Ascending aorta (tissue), 2 donors: ENCODE results near the gene MAGOH. TPM values are rescaled to one million over a fixed set of nuclear protein-coding genes. Genes with fewer than 3 reads are reported as not detected.

Experiments used
- DNase-seq, 2 donors: peaks; one replicate each; pipeline ENCODE4 v3.0.0-alpha.2; 2019; ENCODE audit warnings: low spot score in 2 of 2
- H3K27ac ChIP-seq, 2 donors: fragments of 200-600 bp; sonication (generic); one replicate each; pipeline ENCODE4 v1.5.1; 2016 to 2017; ENCODE audit warnings: mild to moderate bottlenecking in 1 of 2
- H3K27me3 ChIP-seq: fragments of 200-600 bp; sonication (generic); one replicate; pipeline ENCODE4 v1.5.1; 2017
- H3K36me3 ChIP-seq, 2 donors: fragments of 200-600 bp; sonication (generic); one replicate each; pipeline ENCODE4 v1.5.1; 2016
- H3K4me1 ChIP-seq, 2 donors: fragments of 200-600 bp; sonication (generic); one replicate each; pipeline ENCODE4 v1.5.1; 2016 to 2017; ENCODE audit warnings: mild to moderate bottlenecking in 1 of 2
- H3K4me3 ChIP-seq, 2 donors: fragments of 200-600 bp; sonication (generic); one replicate each; pipeline ENCODE4 v1.5.1; 2016 to 2017; ENCODE audit warnings: mild to moderate bottlenecking in 1 of 2
- H3K9me3 ChIP-seq, 2 donors: fragments of 200-600 bp; sonication (generic); one replicate each; pipeline ENCODE4 v1.5.1; 2016
- CTCF ChIP-seq, 3 experiments: fragments of 200-600 bp in 2 of 3; fragments of 450-650 bp in 1 of 3; sonication (generic) in 2 of 3; IDR thresholded peaks; one replicate each; pipeline ENCODE4 v1.5.1; 2016 to 2019; ENCODE audit warnings: antibody characterized with exemption in 3 of 3, mild to moderate bottlenecking in 1 of 3, moderate library complexity in 1 of 3
- intact Hi-C: fragments of 100-400 bp; cut with DNase I; formaldehyde crosslinking; loops from one replicate; pipeline ENCODE4 v1.15.1; 2023
- total RNA-seq: library from RNA; depleted of rRNA; stranded (reverse); fragments of >200 nt; gene quantifications from one replicate; pipeline ENCODE4 v1.1.0, GENCODE V29; 2016

MAGOH gene
- total RNA-seq, 1 donor from 2014 or later = 10.9 TPM

- DNase-seq = peak in 1 of 2 donors; percentile 16
- TF ChIP-seq CTCF (IDR thresholded peaks at IDR 0.05) = no peak
- Histone ChIP-seq H3K9me3 (no peaks in the 10 kb centered on the region), H3K27ac (peak overlapping the region; percentile 99 to 100), H3K27me3 (no peaks in the 10 kb centered on the region), H3K36me3 (peaks cover 11 to 25% of the 10 kb centered on the region in 2 donors), H3K4me1 (peaks cover 0 to 18% of the 10 kb centered on the region in 2 donors), H3K4me3 (peak overlapping the region; percentile 89 to 100)
- intact Hi-C loops = loop anchor here (5.0 to 10.0 kb wide), 3 partner anchors 271 to 833 kb away; partner anchors contain the start of genes CC2D1B and SCP2
These were observed 40.1 kb downstream of the MAGOH start for GRCh38 chr1:53198241-53198651.

DNA sequence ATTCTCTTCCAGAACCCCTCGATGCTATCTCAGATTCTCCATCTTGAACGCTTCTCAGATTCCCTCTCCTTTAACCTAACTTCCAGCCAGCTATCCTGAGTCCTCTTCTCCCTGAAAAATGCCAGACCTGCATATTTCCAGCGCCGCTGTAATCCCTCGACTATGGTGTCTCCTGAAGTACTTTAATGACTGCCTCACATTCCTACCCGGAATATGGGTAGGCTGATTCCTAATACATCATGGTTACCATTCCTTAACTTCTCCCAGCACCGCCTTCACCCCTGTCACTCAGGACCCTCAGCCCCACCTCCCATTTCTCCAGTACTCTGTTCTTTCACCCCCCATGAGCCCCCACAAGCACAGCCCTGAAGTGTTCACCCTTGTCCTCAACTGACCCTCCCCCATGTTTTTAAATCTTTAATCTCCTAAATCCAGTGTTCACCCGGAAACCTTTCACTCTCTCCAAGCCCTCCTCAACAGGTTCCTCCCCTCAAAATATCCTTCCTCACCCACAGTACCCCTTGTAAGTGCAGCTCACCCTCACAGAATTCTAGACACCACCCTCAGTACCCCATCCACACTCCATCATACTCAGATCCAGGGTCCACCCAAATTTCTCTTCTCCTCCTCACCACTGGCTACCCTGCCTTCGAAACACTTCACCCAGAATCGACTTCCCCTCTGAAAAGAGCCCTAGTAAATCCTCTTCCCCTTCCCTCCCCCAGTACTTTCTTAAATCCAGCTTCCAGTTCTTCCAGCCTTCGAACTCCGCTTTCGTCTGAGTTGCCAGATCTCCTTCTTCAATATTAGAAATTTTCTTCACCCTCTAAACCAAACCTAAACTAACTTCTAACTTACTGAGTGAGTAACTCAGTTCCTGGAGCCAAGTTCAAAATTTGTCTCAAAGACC is 40.8 kb downstream of the MAGOH start:
- intact Hi-C loops = loop anchor here (1.0 to 10.0 kb wide), 5 partner anchors 41 to 833 kb away; partner anchors contain the start of genes CC2D1B, MAGOH and SCP2
- Histone ChIP-seq H3K27me3 (no peaks in the 10 kb centered on the region), H3K4me1 (peaks cover 0 to 18% of the 10 kb centered on the region in 2 donors), H3K27ac (peak overlapping the region; percentile 99 to 100), H3K4me3 (peak overlapping the region; percentile 89 to 100), H3K9me3 (no peaks in the 10 kb centered on the region), H3K36me3 (peaks cover 5 to 18% of the 10 kb centered on the region in 2 donors)
- no peak for TF ChIP-seq CTCF (IDR thresholded peaks at IDR 0.05)
- no peak for DNase-seq

DNA sequence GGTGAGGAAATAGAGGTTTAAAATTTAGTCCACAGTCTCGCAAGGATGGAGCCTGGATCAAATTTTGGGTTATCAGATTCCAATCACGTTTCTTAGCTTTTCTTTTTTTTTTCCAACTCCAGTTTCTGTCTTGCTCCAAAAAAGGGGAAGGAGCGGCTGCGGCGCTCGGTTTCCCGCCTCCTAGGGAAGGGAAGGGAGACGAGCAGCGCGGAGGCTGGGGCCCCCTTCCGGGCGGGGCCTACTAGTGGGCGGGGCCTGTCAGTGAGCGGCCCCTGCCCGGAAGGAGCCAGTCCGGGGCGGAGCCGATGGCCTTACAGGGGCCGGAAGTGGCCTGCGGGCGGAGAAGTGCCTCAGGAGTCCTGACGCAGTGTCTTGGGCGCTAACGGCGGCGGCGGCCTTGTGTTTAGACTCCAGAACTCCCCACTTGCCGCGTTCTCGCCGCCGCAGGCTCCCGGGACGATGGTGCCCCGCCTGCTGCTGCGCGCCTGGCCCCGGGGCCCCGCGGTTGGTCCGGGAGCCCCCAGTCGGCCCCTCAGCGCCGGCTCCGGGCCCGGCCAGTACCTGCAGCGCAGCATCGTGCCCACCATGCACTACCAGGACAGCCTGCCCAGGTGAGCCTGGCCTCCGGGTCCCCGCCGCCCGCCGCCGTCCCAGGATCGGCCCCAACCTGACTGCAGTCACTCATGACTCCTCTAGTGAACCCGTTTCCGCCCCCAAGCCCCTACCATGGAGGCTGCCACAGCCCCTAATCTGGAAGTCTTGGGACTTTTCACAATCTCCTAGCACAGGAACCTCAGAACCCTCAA is 41.6 kb downstream of the MAGOH start, which contains the start of gene CPT2:
CPT2 (plus strand) TSS at position 340 of the 806 bp plus-strand sequence; CDS start at position 460, 120 bp downstream.
- H3K27me3 ChIP-seq = no peaks in the 10 kb centered on the region
- no peaks in the 10 kb centered on the region for H3K9me3 ChIP-seq
- H3K4me1 ChIP-seq = peaks cover 0 to 18% of the 10 kb centered on the region in 2 donors
- peak in 1 of 3 experiments; percentile 14 for TF ChIP-seq CTCF (IDR thresholded peaks at IDR 0.05)
- H3K36me3 ChIP-seq = peaks cover 0 to 10% of the 10 kb centered on the region in 2 donors
- peak; percentile 71 to 98 for DNase-seq
- H3K27ac ChIP-seq = peak within 1 kb of the TSS; percentile 99 to 100
- peak within 1 kb of the TSS; percentile 89 to 100 for H3K4me3 ChIP-seq
- intact Hi-C loops = loop anchor here (1.0 to 10.0 kb wide), 6 partner anchors 24 to 832 kb away; partner anchors contain the start of genes CC2D1B, CZIB, MAGOH and SCP2

- peak overlapping the region; percentile 89 to 100 for H3K4me3 ChIP-seq
- no peaks in the 10 kb centered on the region for H3K9me3 ChIP-seq
- H3K36me3 ChIP-seq = peaks cover 0 to 4% of the 10 kb centered on the region in 2 donors
- no peaks in the 10 kb centered on the region for H3K27me3 ChIP-seq
- peaks cover 0 to 18% of the 10 kb centered on the region in 2 donors for H3K4me1 ChIP-seq
- H3K27ac ChIP-seq = peak overlapping the region; percentile 99 to 100
- intact Hi-C loops = loop anchor here (1.0 to 10.0 kb wide), 5 partner anchors 24 to 831 kb away; partner anchors contain the start of genes CC2D1B, CZIB and SCP2
- TF ChIP-seq CTCF (IDR thresholded peaks at IDR 0.05) = no peak
- no peak for DNase-seq
These were observed 42.3 kb downstream of the MAGOH start for GRCh38 chr1:53196017-53196484.
